CD4-positive, alpha-beta T cell treated with Interferon gamma for 1 hour (primary cell): ENCODE results near the gene LPP.
A peak's percentile ranks its signal among the peaks of the same experiment; 100 is the strongest.
"Not testable (repeated sequence)": the region's sequence is repeated elsewhere in the genome, so short reads cannot be mapped to it uniquely, and the experiment has no call there.

ENCODE experiments used
- DNase-seq: peaks from one replicate; pipeline ENCODE4 v3.0.0-alpha.2; 2020

The LPP gene

GRCh38 chr3:188416041-188416440 lies 262.1 kb downstream of the LPP start:
- DNase-seq = no peak

- no peak for DNase-seq
Observed at GRCh38 chr3:188417271-188417696, 263.3 kb downstream of the LPP start.

- no peak for DNase-seq
Observed at GRCh38 chr3:188417766-188418165, 263.8 kb downstream of the LPP start.

- DNase-seq = no peak
Observed at GRCh38 chr3:188421151-188421821, 267.3 kb downstream of the LPP start.

- DNase-seq = peak; percentile 60
Observed at GRCh38 chr3:188421836-188422540, 268.0 kb downstream of the LPP start.

GRCh38 chr3:188427981-188428380 lies 274.0 kb downstream of the LPP start:
- DNase-seq = not testable (repeated sequence)

- no peak for DNase-seq
Observed at GRCh38 chr3:188431040-188431439, 277.1 kb downstream of the LPP start.

- DNase-seq = no peak
Observed at GRCh38 chr3:188431553-188431952, 277.6 kb downstream of the LPP start.

- DNase-seq = peak; percentile 62
Observed at GRCh38 chr3:188432802-188433520, 279.0 kb downstream of the LPP start.

- DNase-seq = no peak
Observed at GRCh38 chr3:188433521-188434150, 279.7 kb downstream of the LPP start.

- no peak for DNase-seq
Observed at GRCh38 chr3:188434594-188434993, 280.6 kb downstream of the LPP start.

GRCh38 chr3:188435266-188435665 lies 281.3 kb downstream of the LPP start:
- no peak for DNase-seq

- DNase-seq = no peak
Observed at GRCh38 chr3:188437926-188438325, 284.0 kb downstream of the LPP start.

GRCh38 chr3:188439080-188439479 lies 285.1 kb downstream of the LPP start:
- peak; percentile 72 for DNase-seq

- no peak for DNase-seq
Observed at GRCh38 chr3:188440340-188440972, 286.5 kb downstream of the LPP start.

GRCh38 chr3:188442430-188442829 lies 288.5 kb downstream of the LPP start:
- peak; percentile 20 for DNase-seq

- DNase-seq = not testable (repeated sequence)
Observed at GRCh38 chr3:188445175-188445574, 291.2 kb downstream of the LPP start.

GRCh38 chr3:188446014-188446413 lies 292.1 kb downstream of the LPP start:
- no peak for DNase-seq

GRCh38 chr3:188446766-188447165 lies 292.8 kb downstream of the LPP start:
- no peak for DNase-seq

GRCh38 chr3:188448813-188449212 lies 294.9 kb downstream of the LPP start:
- DNase-seq = no peak

GRCh38 chr3:188449421-188449820 lies 295.5 kb downstream of the LPP start:
- DNase-seq = no peak

GRCh38 chr3:188452158-188452772 lies 298.3 kb downstream of the LPP start:
- DNase-seq = no peak
